Measurements from ENCODE around the gene BHLHE40.

DNA sequence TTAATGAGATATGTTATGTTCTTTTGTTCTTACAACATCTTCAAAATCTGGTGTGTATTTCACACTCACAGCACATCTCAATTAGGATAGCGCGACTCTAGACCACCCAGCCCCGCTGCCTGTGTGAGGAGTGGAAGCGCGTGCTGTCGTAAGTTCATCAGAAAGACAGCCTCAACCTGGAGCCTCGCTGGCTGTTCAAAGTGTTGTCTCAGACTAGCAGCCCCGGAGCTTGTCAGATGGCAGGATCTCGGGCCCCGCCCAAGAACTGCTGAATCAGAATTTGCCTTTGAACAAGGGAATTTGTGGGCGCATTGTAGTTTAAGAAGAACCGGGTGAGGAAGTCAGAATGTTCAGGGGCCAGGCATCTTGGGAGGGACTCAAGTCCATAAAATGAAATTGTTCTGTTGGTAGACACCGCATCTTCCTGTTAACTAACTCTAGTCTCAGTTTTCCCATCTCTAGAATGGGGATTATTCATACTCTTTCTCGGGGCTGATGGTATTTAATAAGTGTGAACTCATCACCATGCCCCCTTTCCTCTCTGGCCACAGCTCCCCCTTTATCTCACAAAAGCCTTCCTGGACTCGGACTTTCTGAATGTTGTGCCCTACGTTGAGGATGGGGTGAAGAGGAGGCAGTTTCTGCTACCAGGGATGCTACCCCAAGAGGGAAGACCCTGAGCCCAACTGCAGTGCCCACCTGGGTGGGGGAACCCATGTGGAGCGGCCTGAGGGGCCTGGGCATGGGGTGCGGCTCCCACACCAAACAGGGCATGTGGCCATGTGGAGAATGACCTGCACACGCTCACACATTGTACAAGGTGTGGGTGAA lies 40.4 kb downstream of the BHLHE40 start:
- no peak for TF ChIP-seq EGR1 (IDR thresholded peaks at IDR 0.05)
- no peak for TF ChIP-seq ZBTB7A (IDR thresholded peaks at IDR 0.05; ENCODE audit: low read depth)
- no peak for TF ChIP-seq RAD21 (IDR thresholded peaks at IDR 0.05; ENCODE audit: low read depth)
- no peak for TF ChIP-seq CREB1 (IDR thresholded peaks at IDR 0.05; ENCODE audit: low read depth)
- TF ChIP-seq, protein P1, sequence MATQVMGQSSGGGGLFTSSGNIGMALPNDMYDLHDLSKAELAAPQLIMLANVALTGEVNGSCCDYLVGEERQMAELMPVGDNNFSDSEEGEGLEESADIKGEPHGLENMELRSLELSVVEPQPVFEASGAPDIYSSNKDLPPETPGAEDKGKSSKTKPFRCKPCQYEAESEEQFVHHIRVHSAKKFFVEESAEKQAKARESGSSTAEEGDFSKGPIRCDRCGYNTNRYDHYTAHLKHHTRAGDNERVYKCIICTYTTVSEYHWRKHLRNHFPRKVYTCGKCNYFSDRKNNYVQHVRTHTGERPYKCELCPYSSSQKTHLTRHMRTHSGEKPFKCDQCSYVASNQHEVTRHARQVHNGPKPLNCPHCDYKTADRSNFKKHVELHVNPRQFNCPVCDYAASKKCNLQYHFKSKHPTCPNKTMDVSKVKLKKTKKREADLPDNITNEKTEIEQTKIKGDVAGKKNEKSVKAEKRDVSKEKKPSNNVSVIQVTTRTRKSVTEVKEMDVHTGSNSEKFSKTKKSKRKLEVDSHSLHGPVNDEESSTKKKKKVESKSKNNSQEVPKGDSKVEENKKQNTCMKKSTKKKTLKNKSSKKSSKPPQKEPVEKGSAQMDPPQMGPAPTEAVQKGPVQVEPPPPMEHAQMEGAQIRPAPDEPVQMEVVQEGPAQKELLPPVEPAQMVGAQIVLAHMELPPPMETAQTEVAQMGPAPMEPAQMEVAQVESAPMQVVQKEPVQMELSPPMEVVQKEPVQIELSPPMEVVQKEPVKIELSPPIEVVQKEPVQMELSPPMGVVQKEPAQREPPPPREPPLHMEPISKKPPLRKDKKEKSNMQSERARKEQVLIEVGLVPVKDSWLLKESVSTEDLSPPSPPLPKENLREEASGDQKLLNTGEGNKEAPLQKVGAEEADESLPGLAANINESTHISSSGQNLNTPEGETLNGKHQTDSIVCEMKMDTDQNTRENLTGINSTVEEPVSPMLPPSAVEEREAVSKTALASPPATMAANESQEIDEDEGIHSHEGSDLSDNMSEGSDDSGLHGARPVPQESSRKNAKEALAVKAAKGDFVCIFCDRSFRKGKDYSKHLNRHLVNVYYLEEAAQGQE (IDR thresholded peaks at IDR 0.05; ENCODE audit: low read depth): no peak
- no peak for TF ChIP-seq YY1 (IDR thresholded peaks at IDR 0.05; ENCODE audit: low read depth)
- TF ChIP-seq TAF1 (IDR thresholded peaks at IDR 0.05; ENCODE audit: low read depth): no peak
- TF ChIP-seq TEAD4 (IDR thresholded peaks at IDR 0.05): no peak
- TF ChIP-seq EP300 (IDR thresholded peaks at IDR 0.05; ENCODE audit: borderline replicate concordance): no peak
- no peak for TF ChIP-seq FOXM1 (IDR thresholded peaks at IDR 0.05; ENCODE audit: borderline replicate concordance, low read depth)
- TF ChIP-seq, protein P2, sequence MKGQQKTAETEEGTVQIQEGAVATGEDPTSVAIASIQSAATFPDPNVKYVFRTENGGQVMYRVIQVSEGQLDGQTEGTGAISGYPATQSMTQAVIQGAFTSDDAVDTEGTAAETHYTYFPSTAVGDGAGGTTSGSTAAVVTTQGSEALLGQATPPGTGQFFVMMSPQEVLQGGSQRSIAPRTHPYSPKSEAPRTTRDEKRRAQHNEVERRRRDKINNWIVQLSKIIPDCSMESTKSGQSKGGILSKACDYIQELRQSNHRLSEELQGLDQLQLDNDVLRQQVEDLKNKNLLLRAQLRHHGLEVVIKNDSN (IDR thresholded peaks at IDR 0.05): no peak
- no peak for TF ChIP-seq TCF12 (IDR thresholded peaks at IDR 0.05; ENCODE audit: low read depth)

Data from Ishikawa (cell line).